Memory B cell (primary cell): ENCODE data around the gene ZDHHC4.

Source experiments
- ATAC-seq: fragments of 150-1000 bp; cut with Tn5 transposase; 2 replicates; pipeline ENCODE4 v1.10.0; 2021; ENCODE audit warnings: low read depth, mild to moderate bottlenecking, moderate library complexity
- DNase-seq, 2 donors: peaks; one replicate each; pipeline ENCODE4 v3.0.0; 2022; ENCODE audit warnings: low spot score in 2 of 2
- H3K27ac Mint-ChIP-seq: one replicate; pipeline ENCODE4 v1.8.0; 2022; ENCODE audit warnings: mild to moderate bottlenecking, moderate library complexity, mixed read lengths
- H3K27me3 Mint-ChIP-seq: one replicate; pipeline ENCODE4 v1.8.0; 2022; ENCODE audit warnings: mixed read lengths
- H3K36me3 Mint-ChIP-seq: one replicate; pipeline ENCODE4 v1.8.0; 2022; ENCODE audit warnings: mild to moderate bottlenecking, mixed read lengths
- H3K4me1 Mint-ChIP-seq: one replicate; pipeline ENCODE4 v1.8.0; 2022; ENCODE audit warnings: mixed read lengths
- H3K4me3 Mint-ChIP-seq: one replicate; pipeline ENCODE4 v1.8.0; 2022; ENCODE audit warnings: mild to moderate bottlenecking, moderate library complexity, mixed read lengths
- H3K9me3 Mint-ChIP-seq: one replicate; pipeline ENCODE4 v1.8.0; 2022; ENCODE audit warnings: mixed read lengths

The ZDHHC4 gene

GRCh38 chr7:6547400-6547799 lies 29.9 kb upstream of the ZDHHC4 start:
- peaks cover 9% of the 10 kb centered on the region for H3K27me3 Mint-ChIP-seq

GRCh38 chr7:6551016-6551511 lies 26.2 kb upstream of the ZDHHC4 start, which contains the start of gene GRID2IP:
GRID2IP (minus strand) TSS chr7:6551461; CDS start chr7:6551436, 25 bp downstream.
- Mint-ChIP-seq H3K27ac (no peak within 1 kb of the TSS), H3K9me3 (no peaks in the 10 kb centered on the region), H3K36me3 (no peaks in the 10 kb centered on the region), H3K4me1 (peaks cover 3% of the 10 kb centered on the region), H3K27me3 (peaks cover 4% of the 10 kb centered on the region), H3K4me3 (no peak within 1 kb of the TSS)
- DNase-seq (no peak), ATAC-seq (no peak)

More at GRCh38 chr7:6547400-6547799, 29.9 kb upstream of the ZDHHC4 start:
- ATAC-seq (no peak), DNase-seq (no peak)
- H3K4me1 Mint-ChIP-seq: peaks cover 5% of the 10 kb centered on the region
- H3K27ac Mint-ChIP-seq: no peak overlapping the region
- no peak overlapping the region for H3K4me3 Mint-ChIP-seq
- no peaks in the 10 kb centered on the region for H3K36me3 Mint-ChIP-seq
- no peaks in the 10 kb centered on the region for H3K9me3 Mint-ChIP-seq

- H3K9me3 Mint-ChIP-seq: no peaks in the 10 kb centered on the region
These were observed 23.7 kb upstream of the ZDHHC4 start for GRCh38 chr7:6553448-6554044.

GRCh38 chr7:6554848-6555247 lies 22.4 kb upstream of the ZDHHC4 start:
- Mint-ChIP-seq H3K36me3 (no peaks in the 10 kb centered on the region), H3K27me3 (peaks cover 7% of the 10 kb centered on the region), H3K4me1 (no peaks in the 10 kb centered on the region), H3K9me3 (no peaks in the 10 kb centered on the region), H3K4me3 (no peak overlapping the region), H3K27ac (peak overlapping the region; percentile 11)
- ATAC-seq (peak; percentile 38), DNase-seq (no peak)

More at GRCh38 chr7:6553448-6554044, 23.7 kb upstream of the ZDHHC4 start:
- Mint-ChIP-seq H3K27me3 (peaks cover 3% of the 10 kb centered on the region), H3K4me3 (no peak overlapping the region), H3K4me1 (no peaks in the 10 kb centered on the region), H3K36me3 (no peaks in the 10 kb centered on the region), H3K27ac (no peak overlapping the region)
- DNase-seq: no peak
- no peak for ATAC-seq

GRCh38 chr7:6556196-6556595 lies 21.1 kb upstream of the ZDHHC4 start:
- H3K9me3 Mint-ChIP-seq: no peaks in the 10 kb centered on the region
- no peaks in the 10 kb centered on the region for H3K4me1 Mint-ChIP-seq
- no peaks in the 10 kb centered on the region for H3K36me3 Mint-ChIP-seq
- no peak overlapping the region for H3K4me3 Mint-ChIP-seq
- peaks cover 7% of the 10 kb centered on the region for H3K27me3 Mint-ChIP-seq
- H3K27ac Mint-ChIP-seq: no peak overlapping the region
- ATAC-seq (no peak), DNase-seq (no peak)

- peaks cover 7% of the 10 kb centered on the region for H3K27me3 Mint-ChIP-seq
- ATAC-seq (no peak), DNase-seq (no peak)
- H3K27ac Mint-ChIP-seq: no peak overlapping the region
- H3K9me3 Mint-ChIP-seq: no peaks in the 10 kb centered on the region
- H3K36me3 Mint-ChIP-seq: no peaks in the 10 kb centered on the region
- no peaks in the 10 kb centered on the region for H3K4me1 Mint-ChIP-seq
- H3K4me3 Mint-ChIP-seq: no peak overlapping the region
These were observed 18.4 kb upstream of the ZDHHC4 start for GRCh38 chr7:6558837-6559236.

- DNase-seq (no peak), ATAC-seq (no peak)
- Mint-ChIP-seq H3K9me3 (no peaks in the 10 kb centered on the region), H3K4me3 (no peak overlapping the region), H3K27me3 (peaks cover 7% of the 10 kb centered on the region), H3K27ac (no peak overlapping the region), H3K36me3 (no peaks in the 10 kb centered on the region), H3K4me1 (no peaks in the 10 kb centered on the region)
These were observed 17.4 kb upstream of the ZDHHC4 start for GRCh38 chr7:6559896-6560295.

- DNase-seq (no peak), ATAC-seq (no peak)
- Mint-ChIP-seq H3K27ac (no peak overlapping the region), H3K4me3 (no peak overlapping the region), H3K4me1 (no peaks in the 10 kb centered on the region), H3K36me3 (no peaks in the 10 kb centered on the region), H3K9me3 (no peaks in the 10 kb centered on the region), H3K27me3 (peaks cover 7% of the 10 kb centered on the region)
These were observed 15.1 kb upstream of the ZDHHC4 start for GRCh38 chr7:6562106-6562505.

- DNase-seq (no peak), ATAC-seq (no peak)
- H3K36me3 Mint-ChIP-seq: no peaks in the 10 kb centered on the region
- no peak overlapping the region for H3K27ac Mint-ChIP-seq
- no peak overlapping the region for H3K4me3 Mint-ChIP-seq
- no peaks in the 10 kb centered on the region for H3K9me3 Mint-ChIP-seq
- H3K27me3 Mint-ChIP-seq: peaks cover 4% of the 10 kb centered on the region
- H3K4me1 Mint-ChIP-seq: no peaks in the 10 kb centered on the region
These were observed 13.1 kb upstream of the ZDHHC4 start for GRCh38 chr7:6563936-6564770.

GRCh38 chr7:6565655-6566054 lies 11.6 kb upstream of the ZDHHC4 start:
- Mint-ChIP-seq H3K27me3 (peaks cover 4% of the 10 kb centered on the region), H3K27ac (no peak overlapping the region), H3K4me1 (no peaks in the 10 kb centered on the region), H3K9me3 (no peaks in the 10 kb centered on the region), H3K4me3 (no peak overlapping the region), H3K36me3 (no peaks in the 10 kb centered on the region)
- DNase-seq (no peak), ATAC-seq (no peak)

- Mint-ChIP-seq H3K4me1 (no peaks in the 10 kb centered on the region), H3K4me3 (no peak overlapping the region), H3K36me3 (no peaks in the 10 kb centered on the region), H3K27ac (no peak overlapping the region), H3K27me3 (peaks cover 8% of the 10 kb centered on the region), H3K9me3 (no peaks in the 10 kb centered on the region)
- ATAC-seq: no peak
- DNase-seq: no peak
These were observed 9.4 kb upstream of the ZDHHC4 start for GRCh38 chr7:6567886-6568285.

- Mint-ChIP-seq H3K27me3 (peaks cover 8% of the 10 kb centered on the region), H3K4me3 (no peak overlapping the region), H3K4me1 (no peaks in the 10 kb centered on the region), H3K9me3 (no peaks in the 10 kb centered on the region), H3K36me3 (no peaks in the 10 kb centered on the region), H3K27ac (no peak overlapping the region)
- ATAC-seq: no peak
- DNase-seq: no peak
These were observed 6.0 kb upstream of the ZDHHC4 start for GRCh38 chr7:6571160-6571779.

GRCh38 chr7:6575281-6576023 lies 1.8 kb upstream of the ZDHHC4 start:
- DNase-seq: no peak
- Mint-ChIP-seq H3K4me1 (peaks cover 8% of the 10 kb centered on the region), H3K36me3 (peaks cover 4% of the 10 kb centered on the region), H3K27ac (no peak overlapping the region), H3K27me3 (peaks cover 3% of the 10 kb centered on the region), H3K4me3 (peak overlapping the region; percentile 28), H3K9me3 (no peaks in the 10 kb centered on the region)
- ATAC-seq: no peak
